ENCODE results near the gene CSMD2. TPM values are rescaled to one million over a fixed set of nuclear protein-coding genes. Genes with fewer than 3 reads are reported as not detected.

CSMD2 gene
- total and polyA plus RNA-seq, 2 of the 8 experiments (the other 6 are each of a cell fraction or from before 2014, with no cell fraction given): 7.0 to 14.7 TPM

DNA sequence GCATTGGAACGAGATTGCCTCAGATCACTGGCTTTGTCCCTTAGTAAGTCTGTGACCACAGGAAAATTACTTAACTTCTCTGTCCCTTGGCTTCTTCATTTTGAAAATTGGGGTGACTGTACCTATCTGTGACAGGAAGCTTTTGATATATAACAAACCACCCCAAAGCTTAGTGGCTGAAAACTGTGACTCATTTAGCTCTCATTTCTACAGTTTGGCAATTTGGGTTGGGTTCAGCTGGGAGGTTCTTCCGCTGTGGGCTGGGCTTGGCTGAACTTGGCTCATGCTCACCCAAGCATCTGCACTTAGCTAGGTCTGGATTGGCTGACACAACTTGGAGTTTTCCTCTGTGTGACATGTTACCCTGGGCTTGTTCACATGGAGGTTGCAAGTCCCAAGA lies 25.7 kb upstream of the CSMD2 start:
- WGBS, 2 experiments (ENCODE audit: extremely low coverage in 1 of 2, insufficient coverage in 1 of 2, insufficient read length in 1 of 2, insufficient replicate concordance in 2 of 2, low coverage in 1 of 2, low lambda C conversion rate in 2 of 2, missing lambda C conversion rate in 1 of 2): 91% methylated on average over 2 of the region's 2 CpGs; no CpG with 5 or more reads in 1 of the 2 experiments
- H4K91ac ChIP-seq (replicated peaks; ENCODE audit: insufficient read length, low read length): no peak overlapping the region
- H2BK120ac ChIP-seq (replicated peaks; ENCODE audit: low read depth, low read length): no peak overlapping the region
- H3K4ac ChIP-seq (replicated peaks; ENCODE audit: insufficient read length, low read depth, low read length): no peak overlapping the region
- peaks cover 0 to 3% of the 10 kb centered on the region in 2 experiments for H4K20me1 ChIP-seq (replicated peaks in 1 of 2; ENCODE audit: control insufficient read depth in 1 of 2, insufficient read depth in 2 of 2, low read length in 2 of 2)
- H2BK5ac ChIP-seq (ENCODE audit: low read depth, low read length): no peak overlapping the region
- H3K4me2 ChIP-seq (ENCODE audit: insufficient read depth in 1 of 2, low read depth in 2 of 2, low read length in 2 of 2): no peak overlapping the region
- 0 out of 8 replicates have a peak, but pooled peaks cover 0 to 6% (median 0%) of the 10 kb centered on the region in 4 experiments for H3K36me3 ChIP-seq (ENCODE audit: control insufficient read depth in 2 of 4, insufficient read depth in 4 of 4, low read length in 3 of 4)
- no peak overlapping the region for H3K9ac ChIP-seq (replicated peaks in 1 of 4; ENCODE audit: extremely low read depth in 1 of 4, low read depth in 3 of 4, low read length in 3 of 4)
- no peaks in the 10 kb centered on the region; a peak in 1 of 4 replicates for H3K79me2 ChIP-seq (ENCODE audit: control insufficient read depth in 1 of 2, insufficient read depth in 2 of 2, low read length in 2 of 2)
- TF ChIP-seq CEBPB (IDR thresholded peaks at IDR 0.05; ENCODE audit: low read depth, low read length): no peak
- no peak for TF ChIP-seq BACH1 (IDR thresholded peaks at IDR 0.05; ENCODE audit: low read length)
- TF ChIP-seq RFX5 (IDR thresholded peaks at IDR 0.05; ENCODE audit: borderline replicate concordance, low read depth, low read length): no peak
- TF ChIP-seq MAFK (IDR thresholded peaks at IDR 0.05; ENCODE audit: low read depth, low read length): no peak
- no peak for TF ChIP-seq TBP (IDR thresholded peaks at IDR 0.05; ENCODE audit: low read depth, low read length)
- no peak for TF ChIP-seq HDAC2 (IDR thresholded peaks at IDR 0.05; ENCODE audit: borderline replicate concordance in 1 of 2, low read depth in 2 of 2, low read length in 2 of 2)
- TF ChIP-seq TAF7 (optimal IDR thresholded peaks at IDR 0.05; ENCODE audit: borderline replicate concordance, low read depth, low read length): no peak
- no peak for TF ChIP-seq CHD2 (IDR thresholded peaks at IDR 0.05; ENCODE audit: low read length)
- no peak for TF ChIP-seq RNF2 (IDR thresholded peaks at IDR 0.05; ENCODE audit: borderline replicate concordance, low read depth, low read length, missing control alignments, poor library complexity, severe bottlenecking)
- DNase-seq (ENCODE audit: low read depth in 1 of 2, low spot score in 2 of 2) (no peak), FAIRE-seq (no peak)
- ChIA-PET CTCF (ENCODE audit: partially characterized antibody) (interaction anchor here (0.9 to 1.2 kb wide), 3 partner anchors 12 to 28 kb away, joined by 3 to 6 read pairs (median 3); partner anchors contain the start of gene C1orf94), POLR2A (ENCODE audit: partially characterized antibody) (interaction anchor here (0.9 to 1.4 kb wide), 5 partner anchors 9 to 28 kb away, joined by 3 read pairs; no protein-coding TSS in a partner anchor)
- H3K14ac ChIP-seq (ENCODE audit: insufficient read length): no peak overlapping the region
- H3K79me1 ChIP-seq (ENCODE audit: low read depth, low read length): no peaks in the 10 kb centered on the region
- H2BK20ac ChIP-seq (ENCODE audit: low read length): no peak overlapping the region
- no peak overlapping the region for H3K27ac ChIP-seq (ENCODE audit: low read depth, low read length)
- peaks cover 2% of the 10 kb centered on the region for H3K23me2 ChIP-seq (ENCODE audit: low read depth, low read length)
- H2AK5ac ChIP-seq (ENCODE audit: low read depth, low read length): no peak overlapping the region
- H4K8ac ChIP-seq (ENCODE audit: extremely low read depth, insufficient read depth, low read length): no peak overlapping the region
- H3K4me1 ChIP-seq (replicated peaks in 1 of 4; ENCODE audit: control insufficient read depth in 3 of 4, insufficient read depth in 4 of 4, low read length in 3 of 4): peaks cover 11 to 21% (median 18%) of the 10 kb centered on the region in 4 experiments
- H3K18ac ChIP-seq (ENCODE audit: extremely low read depth, low read length): no peak overlapping the region
- H3K23ac ChIP-seq (ENCODE audit: insufficient read length): no peak overlapping the region
- peaks cover 11 to 13% of the 10 kb centered on the region in 2 experiments for H3K9me3 ChIP-seq (ENCODE audit: insufficient read depth in 2 of 2, low read depth in 1 of 2, low read length in 1 of 2)
- H2AFZ ChIP-seq (ENCODE audit: low read length): no peak overlapping the region
- no peak overlapping the region for H4K5ac ChIP-seq (ENCODE audit: insufficient read length, low read depth, low read length)
- H3K4me3 ChIP-seq (ENCODE audit: extremely low read depth in 1 of 4, insufficient read depth in 2 of 4, low read depth in 3 of 4, low read length in 4 of 4): no peak overlapping the region
- H3K56ac ChIP-seq (replicated peaks; ENCODE audit: insufficient read length, low read depth, low read length): no peak overlapping the region
- H2BK15ac ChIP-seq (ENCODE audit: low read length): no peak overlapping the region
- peaks cover 0 to 4% (median 1%) of the 10 kb centered on the region in 4 experiments; a peak in 3 of 7 replicates for H3K27me3 ChIP-seq (replicated peaks in 1 of 4; ENCODE audit: control insufficient read depth in 3 of 4, extremely low read depth in 1 of 4, insufficient read depth in 3 of 4, low read length in 3 of 4)
- no peak overlapping the region for H2BK12ac ChIP-seq (ENCODE audit: low read depth, low read length)
